NCI-H2107 treated with DMSO at 0.1 percent for 48 hours (cell line): Measurements from ENCODE around the gene GSTM4.
A peak's percentile ranks its signal among the peaks of the same experiment; 100 is the strongest.

ENCODE experiments used
- DNase-seq: peaks from one replicate; lab custom pipeline; 2025; ENCODE audit not compliant: unreplicated experiment; lab: John Stamatoyannopoulos, UW

GSTM4 gene

GRCh38 chr1:109624201-109625010 is 31.5 kb upstream of the GSTM4 start:
- DNase-seq: peak; percentile 84

- DNase-seq: no peak
Measured at GRCh38 chr1:109625176-109625575, 30.7 kb upstream of the GSTM4 start.

- DNase-seq: peak; percentile 24
Measured at GRCh38 chr1:109625601-109626560, 30.0 kb upstream of the GSTM4 start.

- DNase-seq: no peak
Measured at GRCh38 chr1:109626682-109627408, 29.1 kb upstream of the GSTM4 start.

- DNase-seq: no peak
Measured at GRCh38 chr1:109627692-109628399, 28.1 kb upstream of the GSTM4 start.

GRCh38 chr1:109628540-109629321 is 27.2 kb upstream of the GSTM4 start:
- no peak for DNase-seq

- DNase-seq: no peak
Measured at GRCh38 chr1:109629372-109630030, 26.4 kb upstream of the GSTM4 start.

- DNase-seq: no peak
Measured at GRCh38 chr1:109630081-109630897, 25.6 kb upstream of the GSTM4 start.

- DNase-seq: no peak
Measured at GRCh38 chr1:109630898-109631512, 24.9 kb upstream of the GSTM4 start.

- no peak for DNase-seq
Measured at GRCh38 chr1:109631513-109632505, 24.1 kb upstream of the GSTM4 start.

GRCh38 chr1:109632671-109633346 is 23.1 kb upstream of the GSTM4 start:
- DNase-seq: peak; percentile 90

- no peak for DNase-seq
Measured at GRCh38 chr1:109634292-109634691, 21.6 kb upstream of the GSTM4 start.

- DNase-seq: no peak
Measured at GRCh38 chr1:109634771-109635750, 20.8 kb upstream of the GSTM4 start.

- no peak for DNase-seq
Measured at GRCh38 chr1:109635862-109636200, 20.1 kb upstream of the GSTM4 start.
